ENCODE data around the gene MELTF. TPM values are rescaled to one million over a fixed set of nuclear protein-coding genes. Genes with fewer than 3 reads are reported as not detected.

Gene MELTF
- total and polyA plus RNA-seq, 2 donors (not counting 1 experiment from before 2014, with no cell fraction given), result 0.13 to 2.9 TPM

DNA sequence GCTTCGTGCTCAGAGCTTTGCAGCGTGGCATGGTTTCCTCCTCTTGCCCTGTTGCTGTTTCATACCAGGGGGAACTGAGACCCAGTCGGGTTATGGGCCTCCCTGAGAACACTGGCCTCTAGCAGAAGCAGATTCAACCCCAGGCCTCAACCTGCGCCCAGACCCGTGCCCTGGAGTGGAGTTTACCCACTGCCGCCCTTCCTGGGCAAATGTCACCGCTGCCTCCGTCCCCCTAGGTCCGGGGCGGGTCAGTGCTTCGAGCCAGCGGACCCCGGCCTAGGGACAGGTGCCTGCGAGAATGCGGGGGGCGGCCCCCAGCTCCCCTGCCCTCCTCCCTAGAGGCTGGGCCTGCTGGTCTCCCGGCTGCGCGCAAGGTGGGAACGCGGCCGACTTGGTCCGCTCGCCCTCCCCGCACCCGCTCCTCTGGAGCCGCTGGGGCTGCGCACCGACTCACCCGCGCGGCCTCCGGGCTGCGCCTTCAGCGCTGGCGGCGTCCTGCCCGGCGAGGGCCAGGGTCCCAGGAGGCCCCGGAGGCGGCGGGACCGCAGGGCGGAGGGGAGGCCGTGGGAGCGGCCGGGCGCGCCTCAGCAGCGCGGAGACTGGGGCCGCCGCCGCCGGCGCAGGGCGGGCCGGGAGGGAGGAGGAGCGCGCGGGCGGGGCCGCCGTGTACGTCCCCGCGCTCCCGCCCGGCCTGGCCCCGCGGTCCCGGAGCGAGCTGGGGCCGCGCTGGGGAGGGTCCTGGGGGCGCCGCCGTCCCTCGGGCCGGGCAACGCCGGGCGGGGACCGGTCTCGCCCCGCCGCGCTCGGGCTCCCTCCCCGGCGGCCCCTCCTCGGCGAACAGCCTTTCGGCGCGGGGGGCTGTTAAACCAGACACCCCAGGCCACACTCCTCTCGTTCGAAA lies 61.1 kb downstream of the MELTF start, which contains the start of gene PIGZ:
TSS of gene PIGZ (minus strand) at position 601 of the 901 bp plus-strand sequence. CDS start 16,802 bp downstream, outside the sequence.
- 2% methylated on average over 98 of the region's 98 CpGs for WGBS (ENCODE audit: insufficient coverage)
- TF ChIP-seq, protein P1, sequence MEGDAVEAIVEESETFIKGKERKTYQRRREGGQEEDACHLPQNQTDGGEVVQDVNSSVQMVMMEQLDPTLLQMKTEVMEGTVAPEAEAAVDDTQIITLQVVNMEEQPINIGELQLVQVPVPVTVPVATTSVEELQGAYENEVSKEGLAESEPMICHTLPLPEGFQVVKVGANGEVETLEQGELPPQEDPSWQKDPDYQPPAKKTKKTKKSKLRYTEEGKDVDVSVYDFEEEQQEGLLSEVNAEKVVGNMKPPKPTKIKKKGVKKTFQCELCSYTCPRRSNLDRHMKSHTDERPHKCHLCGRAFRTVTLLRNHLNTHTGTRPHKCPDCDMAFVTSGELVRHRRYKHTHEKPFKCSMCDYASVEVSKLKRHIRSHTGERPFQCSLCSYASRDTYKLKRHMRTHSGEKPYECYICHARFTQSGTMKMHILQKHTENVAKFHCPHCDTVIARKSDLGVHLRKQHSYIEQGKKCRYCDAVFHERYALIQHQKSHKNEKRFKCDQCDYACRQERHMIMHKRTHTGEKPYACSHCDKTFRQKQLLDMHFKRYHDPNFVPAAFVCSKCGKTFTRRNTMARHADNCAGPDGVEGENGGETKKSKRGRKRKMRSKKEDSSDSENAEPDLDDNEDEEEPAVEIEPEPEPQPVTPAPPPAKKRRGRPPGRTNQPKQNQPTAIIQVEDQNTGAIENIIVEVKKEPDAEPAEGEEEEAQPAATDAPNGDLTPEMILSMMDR (IDR thresholded peaks at IDR 0.05), result no peak
- no peak for TF ChIP-seq EZH2 (IDR thresholded peaks at IDR 0.05; ENCODE audit: borderline replicate concordance, insufficient read depth, low read depth, low read length, poor library complexity, severe bottlenecking)
- CTCF ChIA-PET, result interaction anchor here (1.1 to 5.4 kb wide), 5 partner anchors 43 to 434 kb away, joined by 3 to 66 read pairs (median 5); no protein-coding TSS in a partner anchor
- Histone ChIP-seq H3K27me3 (replicated peaks in 1 of 4; ENCODE audit: control extremely low read depth in 1 of 4, control insufficient read depth in 3 of 4, insufficient read depth in 4 of 4, low read length in 3 of 4) (peaks cover 0 to 4% (median 1%) of the 10 kb centered on the region in 4 experiments), H4K20me1 (ENCODE audit: control insufficient read depth, insufficient read depth, low read length, poor library complexity, severe bottlenecking) (no peaks in the 10 kb centered on the region), H3K4me3 (ENCODE audit: control extremely low read depth in 1 of 5, extremely low read depth in 1 of 5, insufficient read depth in 1 of 5, low read depth in 2 of 5, low read length in 4 of 5) (peak within 1 kb of the TSS; percentile 46 to 82 (median 68)), H3K9ac (ENCODE audit: low read length) (peak within 1 kb of the TSS; percentile 76), H3K27ac (ENCODE audit: low read length in 2 of 2) (no peak within 1 kb of the TSS), H2AFZ (ENCODE audit: insufficient read depth, low read depth, low read length, poor library complexity, severe bottlenecking) (peak within 1 kb of the TSS; percentile 90), H3K9me3 (ENCODE audit: control extremely low read depth in 1 of 3, control insufficient read depth in 2 of 3, insufficient read depth in 1 of 3, low read length in 2 of 3) (no peaks in the 10 kb centered on the region), H3K4me2 (replicated peaks; ENCODE audit: low read depth, low read length, poor library complexity, severe bottlenecking) (peak within 1 kb of the TSS; percentile 98), H3K36me3 (replicated peaks in 1 of 2; ENCODE audit: control extremely low read depth in 1 of 2, control insufficient read depth in 1 of 2, extremely low read depth in 1 of 2, insufficient read depth in 2 of 2, low read length in 1 of 2) (no peaks in the 10 kb centered on the region), H3K79me2 (ENCODE audit: control insufficient read depth, insufficient read depth, low read length) (no peaks in the 10 kb centered on the region), H3K4me1 (ENCODE audit: control insufficient read depth in 2 of 2, insufficient read depth in 2 of 2, low read length in 2 of 2) (peaks cover 5 to 13% of the 10 kb centered on the region in 2 donors)
- H3K27ac Mint-ChIP-seq, result peak within 1 kb of the TSS; percentile 50
- peak; percentile 68 for DNase-seq
- H3K27me3 Mint-ChIP-seq, result peaks cover 5% of the 10 kb centered on the region
- H3K4me1 Mint-ChIP-seq, result peaks cover 21% of the 10 kb centered on the region
- POLR2A ChIA-PET, result interaction anchor here (0.7 to 1.7 kb wide), 2 partner anchors 26 to 29 kb away, joined by 3 to 8 read pairs; partner anchors contain the start of gene NCBP2
- no peaks in the 10 kb centered on the region for H3K9me3 Mint-ChIP-seq (ENCODE audit: insufficient read depth)
- peak; percentile 66 for ATAC-seq (ENCODE audit: low read depth)
- peak within 1 kb of the TSS; percentile 89 for H3K4me3 Mint-ChIP-seq
- intact Hi-C loops (cut with micrococcal nuclease), result loop anchor here (1.0 to 2.0 kb wide), 3 partner anchors 26 to 256 kb away; partner anchors contain the start of genes CEP19, NCBP2, PIGX and SENP5
